Caki2 (cell line): Measurements from ENCODE around the gene PLEKHA8. TPM values are rescaled to one million over a fixed set of nuclear protein-coding genes. Genes with fewer than 3 reads are reported as not detected.

Source experiments
- DNase-seq: peaks from one replicate; pipeline ENCODE4 v3.0.0-alpha.2; 2015; ENCODE audit warnings: low read depth
- in situ Hi-C: cut with HindIII; loops from 2 replicates; pipeline ENCODE4 v1.10.0; 2016; ENCODE audit warnings: low sequenced_read_pairs, low pct_unique_long_range_greater_than_20kb, mixed read lengths
- total RNA-seq: library from RNA; depleted of rRNA; stranded (reverse); fragments of >200 nt; shearing (Covaris generic); gene quantifications from 2 replicates; pipeline ENCODE4 v1.2.3, GENCODE V29; 2014; ENCODE audit warnings: low replicate concordance

PLEKHA8 gene
- total RNA-seq, 1 experiment from 2014 or later: 19.3 TPM

- in situ Hi-C loops: no loop called here
- no peak for DNase-seq
Measured at GRCh38 chr7:30149640-30150272, 121.5 kb downstream of the PLEKHA8 start.

DNA sequence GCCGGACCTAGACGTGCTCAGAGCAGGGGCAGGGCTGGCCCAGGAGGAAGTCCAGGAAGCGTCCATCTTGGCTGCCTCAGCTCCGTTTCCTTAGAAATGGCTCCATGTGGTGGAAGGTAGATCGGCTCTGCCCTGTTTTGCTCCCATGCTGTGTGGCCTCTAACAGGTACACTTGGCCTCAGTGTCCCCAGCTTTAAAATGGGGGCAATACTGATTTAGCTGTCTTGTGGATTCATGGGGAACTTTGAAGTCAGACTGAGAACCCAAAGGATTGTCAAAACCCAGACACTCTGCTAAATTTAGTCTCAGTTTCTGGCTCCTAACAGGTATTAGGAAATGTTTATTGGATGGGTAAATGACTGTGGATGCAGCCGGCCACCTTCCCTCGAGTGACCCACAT is 122.5 kb downstream of the PLEKHA8 start:
- in situ Hi-C loops: no loop called here
- no peak for DNase-seq

DNA sequence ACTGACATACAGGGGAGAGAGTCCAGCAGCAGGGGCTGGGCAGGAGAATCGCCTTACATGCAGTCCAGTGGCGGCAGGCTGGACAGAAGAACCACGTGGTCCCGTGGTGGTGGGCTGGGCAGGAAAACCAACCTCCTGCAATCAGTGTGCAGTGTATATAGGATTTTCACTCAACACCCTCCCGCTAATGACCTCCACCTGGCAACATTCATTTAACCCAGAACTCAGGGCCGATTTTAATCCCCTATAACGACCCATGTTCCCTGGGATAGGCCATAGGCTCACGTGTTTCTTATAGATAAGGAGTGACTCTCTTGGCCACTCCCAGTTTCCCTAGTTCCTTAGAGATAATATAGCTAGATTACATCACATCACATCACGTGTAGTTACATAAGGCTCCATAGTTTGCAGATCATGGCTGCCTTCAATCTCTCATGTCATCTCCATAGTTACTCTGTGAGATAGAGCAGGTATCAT is 125.9 kb downstream of the PLEKHA8 start:
- in situ Hi-C loops: no loop called here
- DNase-seq: no peak

DNA sequence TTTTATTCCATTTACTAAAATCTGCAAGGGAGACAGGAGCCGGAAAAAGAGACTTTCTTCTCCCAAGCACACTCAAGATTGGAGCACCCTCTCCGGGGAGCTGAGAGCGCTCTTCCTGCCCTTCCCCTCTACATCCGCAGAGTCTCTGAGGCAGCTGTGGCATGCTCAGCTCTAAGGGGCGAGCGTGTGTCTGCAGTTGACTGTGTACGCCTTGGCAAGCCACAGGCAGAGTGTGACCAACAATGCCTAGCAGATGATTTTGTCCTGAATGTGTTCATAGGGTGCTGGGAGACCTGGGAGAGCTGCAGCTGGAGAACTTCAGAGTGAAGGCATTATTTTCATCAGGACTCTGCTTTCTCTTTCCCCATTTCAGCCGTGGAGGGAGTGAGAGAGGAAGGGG is 127.3 kb downstream of the PLEKHA8 start:
- DNase-seq: no peak
- in situ Hi-C loops: no loop called here

DNA sequence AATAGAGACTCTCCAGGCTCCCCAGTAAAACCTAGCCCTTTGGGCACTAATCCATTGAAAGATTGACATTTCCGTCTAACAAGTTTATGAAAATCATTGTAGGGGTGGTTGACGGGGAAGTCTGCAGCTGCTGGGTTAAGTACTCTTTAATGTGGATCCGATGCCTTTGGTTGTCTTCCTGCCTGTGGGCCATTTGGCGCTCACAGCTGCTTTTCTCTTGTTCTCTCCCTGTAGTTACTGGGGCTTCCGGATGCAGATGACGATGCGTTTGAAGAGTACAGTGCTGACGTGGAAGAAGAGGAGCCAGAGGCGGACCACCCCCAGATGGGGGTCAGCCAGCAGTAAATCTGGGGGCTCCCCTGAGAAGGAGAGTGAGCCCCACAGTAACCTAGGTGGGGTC is 129.0 kb downstream of the PLEKHA8 start:
- no peak for DNase-seq
- in situ Hi-C loops: no loop called here

- no peak for DNase-seq
- in situ Hi-C loops: no loop called here
Measured at GRCh38 chr7:30159163-30159562, 131.0 kb downstream of the PLEKHA8 start.

- in situ Hi-C loops: no loop called here
Measured at GRCh38 chr7:30159698-30160143, 131.5 kb downstream of the PLEKHA8 start.

DNA sequence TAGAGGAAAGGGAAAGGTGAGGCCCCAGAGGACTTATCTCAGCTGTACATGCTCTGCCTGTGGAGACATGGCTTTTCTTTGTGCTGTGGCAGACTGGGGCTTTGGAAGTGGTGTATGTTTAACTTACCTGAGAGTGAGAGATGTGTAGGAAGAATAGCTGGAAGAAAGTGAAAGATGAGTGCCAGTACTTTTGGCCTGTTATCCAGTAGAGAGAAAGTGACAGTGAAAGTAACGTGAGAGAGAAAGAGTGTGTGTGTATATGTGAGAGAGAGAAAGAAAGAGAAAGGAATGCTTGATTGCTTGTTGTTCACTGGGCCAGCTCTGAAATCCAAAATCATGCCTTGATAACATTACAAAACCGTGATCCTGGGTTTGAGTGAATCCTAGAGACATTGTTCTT is 132.1 kb downstream of the PLEKHA8 start:
- no peak for DNase-seq
- in situ Hi-C loops: no loop called here

More at GRCh38 chr7:30159698-30160143, 131.5 kb downstream of the PLEKHA8 start:
- DNase-seq: no peak

DNA sequence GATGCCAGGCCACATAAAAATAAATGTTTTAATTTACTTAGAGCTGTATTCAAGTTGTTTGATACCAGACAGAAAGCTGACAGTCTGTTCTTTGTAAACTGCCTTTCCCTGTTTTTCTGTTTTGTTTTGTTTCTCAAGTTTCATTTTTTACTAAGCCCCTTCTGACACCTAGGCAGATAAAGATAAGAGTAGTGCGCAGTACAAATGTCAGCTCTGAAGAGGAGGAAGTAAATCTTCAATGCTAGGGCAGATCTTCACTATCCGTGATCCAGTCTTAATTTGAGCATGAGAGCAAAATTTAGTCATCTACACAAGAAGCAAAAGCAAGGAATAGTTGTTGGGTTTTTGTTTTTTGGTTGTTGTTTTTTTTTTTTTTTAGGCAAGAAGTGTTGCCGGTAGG is 133.9 kb downstream of the PLEKHA8 start:
- in situ Hi-C loops: no loop called here
- DNase-seq: no peak

DNA sequence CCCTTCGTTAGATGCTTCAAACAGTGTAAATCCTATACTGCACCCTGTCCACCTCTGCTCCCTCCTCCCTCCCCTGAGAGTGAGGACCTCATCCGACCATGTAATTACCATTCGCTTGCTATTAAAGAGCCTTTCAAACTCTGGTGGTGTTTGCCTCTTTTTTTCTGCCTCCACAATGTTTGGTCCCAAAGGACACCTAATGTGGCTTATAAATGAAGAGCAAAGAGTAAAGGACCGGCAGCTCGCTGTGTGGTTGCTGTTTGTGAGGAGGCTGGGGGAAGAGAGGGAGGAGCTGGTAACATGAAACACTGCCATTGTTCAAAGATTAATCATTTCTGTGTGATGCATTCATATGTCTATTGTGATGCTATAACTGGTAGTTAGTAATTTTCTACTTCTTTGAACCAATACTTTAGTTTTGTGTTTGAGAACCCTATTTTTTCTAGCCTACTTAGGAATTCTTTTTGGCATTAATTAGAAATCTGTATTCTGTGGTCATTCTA is 134.5 kb downstream of the PLEKHA8 start:
- peak; percentile 19 for DNase-seq

DNA sequence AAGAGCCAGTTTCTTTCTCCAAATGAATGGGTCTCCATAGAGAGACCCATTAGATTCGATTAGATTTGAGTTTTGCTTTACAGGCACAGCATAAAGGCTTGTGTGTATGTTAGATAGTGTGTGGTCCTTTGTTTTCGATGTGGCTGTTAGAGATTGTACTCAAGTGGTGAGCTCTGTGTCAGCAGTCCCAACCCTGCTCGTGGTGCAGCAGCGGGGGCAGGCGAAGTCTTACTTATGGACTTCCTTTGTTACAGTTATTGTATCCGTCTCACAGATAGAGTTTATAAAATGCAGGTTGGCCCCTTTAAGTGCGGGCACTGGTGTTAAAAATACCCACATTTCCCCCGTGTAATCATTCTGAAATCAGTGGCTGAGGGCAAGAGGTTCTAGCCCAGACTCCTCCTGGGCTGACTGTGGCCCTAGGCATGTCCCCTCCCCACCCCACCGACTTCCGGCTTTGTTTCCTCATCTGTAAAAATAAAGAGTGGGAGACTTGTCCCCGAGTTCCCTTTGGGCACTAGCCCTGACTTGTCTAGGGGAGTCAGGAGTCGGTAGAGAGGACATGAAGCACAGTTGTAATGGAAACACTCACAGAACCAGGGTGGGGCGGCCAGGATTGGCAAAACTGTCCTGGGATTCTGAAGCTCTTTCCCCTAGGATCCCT is 135.2 kb downstream of the PLEKHA8 start:
- DNase-seq: no peak
- in situ Hi-C loops: no loop called here

More for the DNA sequence above, 134.5 kb downstream of the PLEKHA8 start:
- in situ Hi-C loops: no loop called here

GRCh38 chr7:30164567-30164966 is 136.4 kb downstream of the PLEKHA8 start:
- in situ Hi-C loops: no loop called here

DNA sequence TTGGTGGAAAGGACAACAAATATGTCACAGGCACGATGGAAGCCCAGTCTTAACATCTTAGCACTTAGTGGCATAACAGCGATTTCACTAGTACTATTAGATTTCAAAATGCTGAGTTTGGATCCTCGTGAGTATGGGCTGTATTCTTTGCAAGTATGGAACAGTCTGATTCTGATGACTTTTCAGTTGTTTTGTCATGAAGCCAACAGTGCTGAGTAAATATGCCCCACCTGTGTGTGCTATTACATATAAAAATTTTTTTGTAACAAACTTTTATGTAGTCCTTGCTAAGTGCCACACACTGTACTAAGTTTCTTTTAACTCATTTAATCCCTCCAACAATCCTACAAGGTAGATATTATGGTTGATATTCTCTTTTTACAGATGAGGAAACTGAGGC is 137.4 kb downstream of the PLEKHA8 start:
- no peak for DNase-seq
- in situ Hi-C loops: no loop called here

More at GRCh38 chr7:30164567-30164966, 136.4 kb downstream of the PLEKHA8 start:
- DNase-seq: peak; percentile 36

GRCh38 chr7:30166155-30166840 is 138.1 kb downstream of the PLEKHA8 start:
- no peak for DNase-seq
- in situ Hi-C loops: no loop called here

DNA sequence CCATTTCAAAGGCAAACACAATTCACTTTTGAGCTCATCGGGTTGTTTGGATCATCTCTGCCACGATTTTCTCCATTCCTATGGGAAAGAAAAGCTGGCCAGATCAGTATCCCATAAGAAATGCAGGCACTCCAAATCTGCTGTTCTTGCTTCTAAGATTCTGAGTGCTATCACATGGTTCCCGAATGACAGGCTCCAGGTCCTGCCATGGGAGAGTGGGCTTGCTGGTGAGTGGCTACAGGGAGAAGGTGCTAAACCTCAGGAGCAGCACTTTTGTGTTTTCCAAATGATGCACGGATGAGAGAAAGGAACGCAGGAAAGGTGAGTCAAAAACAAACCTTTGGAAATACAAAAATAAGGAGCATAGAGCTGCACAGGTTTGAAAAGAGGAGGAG is 138.6 kb downstream of the PLEKHA8 start:
- DNase-seq: no peak
- in situ Hi-C loops: no loop called here

DNA sequence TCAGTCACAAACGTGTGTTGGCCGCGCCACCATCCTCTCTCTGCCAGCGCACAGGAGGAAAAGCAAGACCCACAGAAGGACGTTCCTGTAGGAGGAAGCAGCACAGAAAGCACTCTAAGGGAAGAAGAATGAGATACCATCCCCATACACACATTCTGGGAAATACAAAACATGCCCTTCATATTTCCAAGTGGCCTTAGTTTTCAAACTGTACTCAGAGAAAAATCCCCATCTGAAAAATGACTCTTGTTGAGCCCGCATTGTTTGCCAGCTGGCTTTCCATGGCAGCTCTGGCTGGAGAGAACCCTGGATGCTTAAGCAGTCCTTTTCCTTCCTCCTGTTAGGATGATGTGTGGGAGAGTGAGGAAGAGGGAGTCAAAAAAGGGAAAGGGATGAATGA is 139.7 kb downstream of the PLEKHA8 start:
- DNase-seq: no peak

DNA sequence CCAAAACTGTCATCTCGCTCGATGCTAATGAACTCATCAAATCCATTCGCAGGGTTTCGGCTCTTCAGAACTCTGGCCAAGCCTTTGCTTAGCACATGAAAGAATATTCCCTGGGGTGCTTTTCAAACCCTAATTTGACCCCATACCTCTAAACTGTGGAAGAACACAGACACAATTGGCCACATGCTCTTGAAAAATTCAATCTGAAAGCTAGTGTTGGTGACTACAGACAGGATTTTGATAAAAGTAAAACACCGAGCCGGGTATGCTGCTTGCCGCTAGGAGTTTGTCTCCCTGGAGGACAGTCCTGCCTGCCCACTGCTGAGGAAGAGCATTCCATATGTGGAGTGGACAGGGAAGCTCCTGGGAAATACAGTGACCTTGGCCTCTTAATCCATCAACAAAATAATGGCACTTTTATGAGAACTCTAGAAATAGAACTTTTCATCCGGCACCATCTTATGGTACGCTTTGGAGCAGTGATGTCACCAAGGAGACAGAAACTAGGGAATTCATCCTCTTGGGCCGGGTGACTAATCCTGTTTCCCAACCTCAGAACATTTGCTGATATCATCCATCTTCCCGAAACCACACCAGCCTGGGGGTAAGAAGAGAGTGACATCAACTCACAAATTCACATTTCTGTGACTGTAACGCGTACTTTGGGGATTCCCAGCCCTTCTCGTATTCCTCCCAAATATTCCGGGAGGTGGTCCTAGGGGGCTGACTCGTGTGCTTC is 140.8 kb downstream of the PLEKHA8 start:
- in situ Hi-C loops: no loop called here
- no peak for DNase-seq

More for the DNA sequence above, 139.7 kb downstream of the PLEKHA8 start:
- in situ Hi-C loops: no loop called here

DNA sequence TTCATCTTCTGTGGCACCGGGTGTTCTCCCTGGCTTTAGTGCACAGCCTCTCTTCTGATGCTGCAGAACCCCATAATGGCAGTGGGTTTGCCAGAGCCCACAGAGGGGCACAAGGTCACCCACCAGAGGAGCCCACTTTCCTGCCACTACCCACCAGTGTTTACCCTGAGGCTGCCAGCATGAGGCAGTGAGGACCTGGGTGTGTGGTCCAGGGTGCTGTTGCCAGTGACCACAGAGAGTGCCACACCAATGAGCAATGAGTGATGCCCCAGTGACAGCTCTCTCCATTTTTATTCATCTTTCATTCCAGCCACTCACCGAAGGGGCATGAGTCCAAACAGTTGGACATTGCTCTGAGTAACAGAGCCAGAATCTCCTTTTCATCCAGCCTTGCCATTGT is 141.4 kb downstream of the PLEKHA8 start:
- no peak for DNase-seq
- in situ Hi-C loops: no loop called here
